Measurements from ENCODE around the gene PLAAT3.
"Not testable (repeated sequence)": the region's sequence is repeated elsewhere in the genome, so short reads cannot be mapped to it uniquely, and the experiment has no call there.

PLAAT3 gene

GRCh38 chr11:63614136-63614671, at the start of gene PLAAT3:
TSS of gene PLAAT3 (minus strand) at chr11:63614433. CDS start at chr11:63614014, 419 bp downstream.
- peak in 1 of 2 experiments; percentile 19 for DNase-seq

DNA sequence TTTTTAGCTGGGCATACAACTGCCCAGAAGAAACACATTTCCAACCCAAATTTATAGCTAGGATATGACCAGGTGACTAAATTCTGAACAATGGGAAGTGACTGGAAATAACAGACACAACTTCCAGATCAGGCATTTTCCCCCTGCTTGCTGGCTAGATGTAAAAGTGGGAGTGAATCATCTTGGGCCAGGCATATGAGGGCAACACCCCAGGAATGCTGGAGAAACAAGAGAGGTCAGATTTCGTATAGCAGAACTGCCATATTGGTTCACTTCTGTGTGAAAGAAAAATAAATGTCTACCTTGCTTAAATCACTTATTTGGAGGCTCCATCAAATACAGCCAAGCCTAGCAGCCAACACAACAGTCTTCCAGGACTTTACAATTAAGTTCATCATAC, 49.6 kb upstream of the PLAAT3 start:
- DNase-seq, result no peak

DNA sequence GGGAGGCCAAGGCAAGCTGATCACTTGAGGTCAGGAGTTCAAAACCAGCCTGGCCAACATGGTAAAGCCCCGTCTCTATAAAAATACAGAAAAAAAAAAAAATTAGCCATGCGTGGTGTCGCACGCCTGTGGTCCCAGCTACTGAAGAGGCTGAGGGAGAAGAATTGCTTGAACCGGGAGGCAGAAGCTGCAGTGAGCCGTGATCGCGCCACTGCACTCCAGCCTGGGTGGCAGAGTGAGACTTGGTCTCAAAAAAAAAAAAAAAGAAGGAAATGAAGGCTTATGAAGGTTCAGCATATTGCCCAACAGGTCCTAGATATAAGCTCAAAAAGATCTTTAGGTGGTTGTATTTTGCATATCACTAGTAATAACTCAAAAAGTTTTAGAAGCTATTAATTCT, 46.7 kb upstream of the PLAAT3 start:
- DNase-seq, result no peak

- no peak for DNase-seq
Observed at GRCh38 chr11:63652671-63653070, 38.4 kb upstream of the PLAAT3 start.

DNA sequence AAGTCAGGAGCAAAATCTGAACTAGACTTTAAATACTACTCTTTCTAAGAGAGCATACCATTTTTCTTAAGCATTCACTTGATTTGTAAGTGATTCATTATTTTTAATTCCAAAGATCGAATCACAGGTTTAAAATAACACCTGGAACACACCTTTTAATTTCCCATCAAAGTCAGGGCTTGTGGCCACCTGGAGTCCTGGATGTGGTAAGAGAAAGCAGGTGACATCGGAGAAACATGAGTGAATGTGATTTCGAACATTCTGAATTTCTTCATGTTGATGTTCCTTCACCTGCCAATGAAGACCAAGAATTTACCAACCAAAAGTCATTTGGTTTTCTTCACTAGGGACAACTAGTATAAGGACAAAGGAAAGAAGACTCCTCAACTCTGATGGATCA, 29.0 kb upstream of the PLAAT3 start:
- DNase-seq, result no peak

GRCh38 chr11:63641727-63642126, 27.5 kb upstream of the PLAAT3 start:
- DNase-seq, result no peak

DNA sequence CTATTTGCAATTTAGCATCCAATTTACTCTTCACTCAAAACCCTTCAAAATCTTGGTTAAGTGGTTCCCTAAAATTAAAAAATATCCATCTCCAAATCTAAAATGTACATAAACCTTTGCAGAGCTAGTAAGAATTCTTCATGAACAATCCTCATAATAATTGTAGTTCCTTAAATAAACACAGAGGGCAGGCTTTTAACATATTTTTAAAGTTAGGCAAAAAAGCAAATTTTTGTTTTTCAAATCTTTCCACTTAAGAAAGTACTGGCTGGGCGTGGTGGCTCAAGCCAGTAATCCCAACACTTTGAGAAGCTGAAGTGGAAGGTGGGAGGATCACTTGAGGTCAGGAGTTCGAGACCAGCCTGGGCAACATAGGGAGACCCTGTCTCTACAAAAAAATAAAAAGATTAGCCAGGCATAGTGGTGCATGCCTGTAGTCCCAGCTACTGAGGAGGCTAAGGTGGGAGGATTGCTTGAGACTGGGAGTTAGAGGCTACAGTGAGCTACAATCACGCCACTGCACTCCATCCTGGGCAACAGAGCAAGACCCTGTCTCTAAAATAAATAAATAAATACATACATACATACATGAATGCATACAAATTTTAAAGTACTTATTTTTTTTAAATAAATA, 25.1 kb upstream of the PLAAT3 start:
- DNase-seq, result no peak

DNA sequence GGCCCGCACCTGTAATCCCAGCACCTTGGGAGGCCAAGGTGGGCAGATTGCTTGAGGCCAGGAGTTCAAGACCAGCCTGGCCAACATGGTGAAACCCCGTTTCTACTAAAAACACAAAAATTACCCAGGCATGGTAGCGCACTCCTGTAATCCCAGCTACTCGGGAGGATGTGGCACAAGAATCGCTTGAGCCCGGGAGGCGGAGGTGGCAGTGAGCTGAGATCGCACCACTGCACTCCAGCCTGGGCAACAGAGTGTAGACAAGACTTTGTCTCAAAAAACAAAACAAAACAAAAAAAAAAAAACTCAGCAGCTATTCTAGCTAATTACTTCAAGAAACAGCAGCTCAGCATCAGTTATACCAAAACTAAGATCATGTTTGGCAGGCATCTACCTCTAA, 24.2 kb upstream of the PLAAT3 start:
- DNase-seq, result not testable (repeated sequence)

GRCh38 chr11:63635762-63636465, 21.7 kb upstream of the PLAAT3 start:
- DNase-seq, result peak in 1 of 2 experiments; percentile 5

- no peak for DNase-seq
Observed at GRCh38 chr11:63629426-63629825, 15.2 kb upstream of the PLAAT3 start.

DNA sequence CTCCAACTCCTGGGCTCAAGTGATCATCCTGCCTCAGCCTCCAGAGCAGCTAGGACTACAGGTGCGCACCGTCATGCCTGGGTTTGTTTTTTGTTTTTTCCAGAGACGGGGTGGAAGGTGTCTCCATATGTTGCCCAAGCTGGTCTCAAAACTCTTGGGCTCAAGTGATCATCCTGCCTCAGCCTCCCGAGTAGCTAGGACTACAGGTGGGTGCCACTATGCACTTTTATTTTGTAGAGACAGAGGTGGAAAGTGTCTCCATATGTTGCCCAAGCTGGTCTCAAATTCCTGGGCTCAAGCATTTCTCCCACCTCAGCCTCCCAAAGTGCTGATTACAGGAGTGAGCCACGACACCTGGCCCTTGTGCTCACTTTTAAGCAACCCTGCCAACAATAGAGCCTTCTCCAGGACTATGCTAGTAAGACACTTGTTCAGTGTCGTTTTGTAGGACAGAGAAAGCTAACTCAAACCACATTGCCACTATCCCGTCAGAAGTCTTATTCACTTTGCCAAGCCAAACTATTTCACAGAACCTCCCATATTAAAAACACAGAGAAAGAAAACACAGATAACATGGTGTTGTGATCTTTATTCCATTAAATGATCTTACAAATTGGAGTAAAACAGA, 9.4 kb upstream of the PLAAT3 start:
- no peak for DNase-seq

GRCh38 chr11:63622323-63622722, 8.1 kb upstream of the PLAAT3 start:
- no peak for DNase-seq

- no peak for DNase-seq
Observed at GRCh38 chr11:63621071-63621470, 6.8 kb upstream of the PLAAT3 start.

DNA sequence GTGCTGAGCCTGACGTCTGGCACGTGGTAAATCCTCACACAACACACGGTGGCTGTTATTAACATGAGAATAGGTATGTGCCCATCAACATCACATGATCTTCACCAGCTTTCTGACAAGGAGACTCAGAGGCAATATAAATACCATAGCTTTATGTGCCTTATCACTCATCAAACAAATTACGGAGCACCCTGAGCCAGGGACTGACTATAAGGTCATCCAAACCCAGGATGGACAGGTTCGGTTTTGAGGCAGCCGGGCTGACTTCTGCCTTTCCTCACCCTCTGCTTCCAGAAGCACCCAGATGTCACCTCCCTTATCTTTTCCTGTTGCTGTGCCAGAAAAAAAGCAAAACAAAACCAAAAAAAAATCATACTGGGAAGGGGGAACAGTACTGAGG, 5.7 kb upstream of the PLAAT3 start:
- no peak for DNase-seq

DNA sequence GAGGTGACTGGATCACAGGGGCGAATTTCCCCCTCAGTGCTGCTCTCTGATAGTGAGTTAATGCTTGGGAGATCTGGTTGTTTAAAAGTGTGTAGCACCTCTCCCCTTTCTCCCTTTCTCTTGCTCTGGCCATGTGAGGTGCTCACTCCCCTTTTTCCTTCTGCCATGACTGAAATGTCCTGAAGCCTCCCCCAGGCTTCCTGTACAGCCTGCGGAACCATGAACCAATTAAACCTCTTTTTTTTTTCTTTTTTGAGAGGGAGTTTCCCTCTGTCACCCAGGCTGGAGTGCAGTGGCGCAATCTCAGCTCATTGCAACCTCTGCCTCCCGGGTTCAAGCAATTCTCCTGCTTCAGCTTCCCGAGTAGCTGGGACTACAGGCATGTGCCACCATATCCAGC, 3.5 kb upstream of the PLAAT3 start:
- not testable (repeated sequence) for DNase-seq

GRCh38 chr11:63616953-63617352, 2.7 kb upstream of the PLAAT3 start:
- no peak for DNase-seq

DNA sequence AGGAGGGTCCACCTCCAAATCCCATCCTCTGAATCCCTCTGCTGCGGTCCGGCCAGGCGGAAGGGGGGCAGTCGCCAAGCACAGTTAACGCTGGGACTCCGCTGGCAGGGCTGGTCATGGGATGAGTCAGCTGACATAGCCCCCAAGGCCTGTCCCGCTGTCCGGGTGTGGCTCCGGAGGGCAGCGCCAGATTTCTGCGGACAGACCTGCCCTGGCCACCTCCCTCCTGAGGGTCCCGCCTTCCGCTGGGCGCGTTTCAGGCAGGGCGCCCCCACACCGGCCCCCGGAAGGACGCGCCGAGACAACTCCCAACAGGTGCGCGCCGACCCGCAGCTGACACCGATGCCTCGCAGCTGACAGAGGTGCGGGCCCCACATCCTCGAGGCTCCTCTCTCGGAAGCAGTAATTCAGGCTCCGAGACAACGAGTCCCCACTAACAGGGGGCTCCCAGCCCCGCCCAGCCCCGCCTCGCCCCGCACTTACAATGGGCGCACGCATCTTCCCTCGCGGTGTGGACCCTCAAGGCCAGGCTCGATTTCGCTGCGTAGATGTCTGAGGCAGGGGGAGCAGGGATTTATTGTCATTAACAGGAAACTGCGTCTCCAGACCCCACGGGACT, 607 bp downstream of the PLAAT3 start:
- DNase-seq, result no peak

GRCh38 chr11:63612181-63612580, 2.1 kb downstream of the PLAAT3 start:
- DNase-seq, result no peak

DNA sequence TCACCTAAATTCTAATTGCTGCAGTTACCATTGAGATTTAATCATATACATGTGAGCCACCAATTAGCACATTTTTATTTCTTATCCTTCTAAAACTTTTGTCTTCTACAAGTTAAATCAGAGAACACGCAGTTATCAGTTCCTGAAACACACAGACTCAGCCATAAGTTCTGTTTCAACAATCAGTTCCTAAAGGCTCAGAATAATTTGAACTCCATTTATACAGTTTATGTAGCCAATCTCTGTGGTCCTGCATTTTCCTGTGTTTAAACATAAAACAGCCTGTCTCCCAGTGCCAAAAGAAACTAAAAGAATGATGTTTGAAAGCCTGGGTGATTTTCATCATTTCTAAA, 2.9 kb downstream of the PLAAT3 start:
- DNase-seq, result no peak

GRCh38 chr11:63610604-63611394, 3.4 kb downstream of the PLAAT3 start:
- peak; percentile 32 to 57 for DNase-seq

DNA sequence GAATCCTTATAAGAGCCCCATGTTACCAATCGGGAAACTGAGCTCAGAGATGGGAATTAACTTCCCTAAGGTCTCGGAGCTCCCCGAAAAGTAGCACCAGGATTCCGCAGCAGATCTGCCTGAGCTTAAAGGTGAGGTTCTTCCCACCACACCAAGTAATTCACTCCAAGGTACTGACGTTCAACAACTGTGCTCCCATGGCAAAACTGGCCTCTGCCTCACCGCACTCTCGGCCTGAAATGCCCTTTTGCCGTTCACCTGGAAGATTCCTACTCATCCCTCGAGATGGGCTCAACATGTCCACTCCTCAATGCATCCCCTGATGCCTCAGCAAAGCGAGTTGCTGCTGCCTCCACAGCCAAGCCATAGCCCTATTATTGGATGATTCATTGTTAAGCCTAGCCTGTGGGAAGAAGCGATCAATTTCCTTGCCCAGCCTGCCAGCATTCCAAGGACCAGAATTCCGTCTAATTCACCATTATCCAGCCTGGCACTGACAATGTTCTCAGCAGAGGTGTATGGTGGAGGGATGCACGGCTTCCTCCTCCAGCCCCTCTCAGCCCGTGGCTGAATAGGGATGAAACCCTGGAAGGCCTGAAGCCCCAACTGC, 4.2 kb downstream of the PLAAT3 start:
- DNase-seq, result no peak

DNA sequence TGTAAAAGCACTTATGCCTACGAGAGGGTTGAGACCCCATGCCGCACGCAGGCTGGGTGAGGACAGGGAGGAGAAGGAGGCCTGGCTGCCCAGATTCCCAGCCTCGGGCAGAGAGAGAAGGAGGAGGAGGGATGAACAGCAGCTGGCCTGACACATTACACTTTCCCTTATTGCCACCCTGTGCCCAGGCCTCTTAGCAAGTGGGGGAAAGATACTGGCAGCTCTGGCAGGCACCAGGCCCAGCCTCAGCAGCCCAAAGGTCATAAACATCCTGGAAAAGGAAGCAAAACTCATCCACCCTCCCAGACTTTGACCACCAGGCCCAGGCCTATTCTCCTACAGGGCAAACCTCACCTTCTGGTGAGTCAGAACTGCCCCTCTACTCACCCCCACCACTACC, 4.7 kb downstream of the PLAAT3 start:
- no peak for DNase-seq

Measured in NCI-H187 (cell line).